Activated B cell treated with CpG ODN at 0.5 μM for 24 hours (primary cell): ENCODE results near the gene LCN10. TPM values are rescaled to one million over a fixed set of nuclear protein-coding genes. Genes with fewer than 3 reads are reported as not detected.
"Not testable (repeated sequence)": the region's sequence is repeated elsewhere in the genome, so short reads cannot be mapped to it uniquely, and the experiment has no call there.

ENCODE experiments used
- ATAC-seq: fragments of 200-7000 bp; cut with Tn5 transposase; one replicate; pipeline ENCODE4 v1.10.0; 2021; ENCODE audit warnings: low read depth, mild to moderate bottlenecking, moderate library complexity
- CTCF ChIA-PET: fragments of 350-600 bp; sonication (Branson Sonifier 250); formaldehyde crosslinking; loops from one replicate; lab custom pipeline; 2021; ENCODE audit warnings: antibody characterized with exemption; lab: Charles Lee
- POLR2A ChIA-PET: fragments of 350-600 bp; sonication (Branson Sonifier 250); formaldehyde crosslinking; loops from one replicate; lab custom pipeline; 2021; ENCODE audit warnings: antibody characterized with exemption; lab: Charles Lee
- DNase-seq: peaks from one replicate; pipeline ENCODE4 v3.0.0; 2022
- H3K27ac Mint-ChIP-seq: one replicate; pipeline ENCODE4 v1.8.0; 2020; ENCODE audit warnings: mixed read lengths
- H3K27me3 Mint-ChIP-seq: one replicate; pipeline ENCODE4 v1.8.0; 2021; ENCODE audit warnings: mixed read lengths
- H3K36me3 Mint-ChIP-seq: one replicate; pipeline ENCODE4 v1.8.0; 2021; ENCODE audit warnings: low read depth, mixed read lengths
- H3K4me1 Mint-ChIP-seq: one replicate; pipeline ENCODE4 v1.8.0; 2021; ENCODE audit warnings: mixed read lengths
- H3K4me3 Mint-ChIP-seq: one replicate; pipeline ENCODE4 v1.8.0; 2020; ENCODE audit warnings: mild to moderate bottlenecking, mixed read lengths
- H3K9me3 Mint-ChIP-seq: one replicate; pipeline ENCODE4 v1.8.0; 2020; ENCODE audit warnings: mixed read lengths
- CTCF ChIP-seq: fragments of 200-600 bp; IDR thresholded peaks from one replicate; pipeline ENCODE4 v1.8.0; 2022; ENCODE audit warnings: antibody characterized with exemption, mild to moderate bottlenecking
- intact Hi-C: fragments of 100-400 bp; cut with micrococcal nuclease; formaldehyde crosslinking; loops from one replicate; pipeline ENCODE4 v1.15.1; 2024
- total RNA-seq: library from RNA; stranded (reverse); gene quantifications from 2 replicates; pipeline ENCODE4 v1.2.3, GENCODE V29; 2022

Gene LCN10
- total RNA-seq, 1 donor from 2014 or later = 15.9 TPM

DNA sequence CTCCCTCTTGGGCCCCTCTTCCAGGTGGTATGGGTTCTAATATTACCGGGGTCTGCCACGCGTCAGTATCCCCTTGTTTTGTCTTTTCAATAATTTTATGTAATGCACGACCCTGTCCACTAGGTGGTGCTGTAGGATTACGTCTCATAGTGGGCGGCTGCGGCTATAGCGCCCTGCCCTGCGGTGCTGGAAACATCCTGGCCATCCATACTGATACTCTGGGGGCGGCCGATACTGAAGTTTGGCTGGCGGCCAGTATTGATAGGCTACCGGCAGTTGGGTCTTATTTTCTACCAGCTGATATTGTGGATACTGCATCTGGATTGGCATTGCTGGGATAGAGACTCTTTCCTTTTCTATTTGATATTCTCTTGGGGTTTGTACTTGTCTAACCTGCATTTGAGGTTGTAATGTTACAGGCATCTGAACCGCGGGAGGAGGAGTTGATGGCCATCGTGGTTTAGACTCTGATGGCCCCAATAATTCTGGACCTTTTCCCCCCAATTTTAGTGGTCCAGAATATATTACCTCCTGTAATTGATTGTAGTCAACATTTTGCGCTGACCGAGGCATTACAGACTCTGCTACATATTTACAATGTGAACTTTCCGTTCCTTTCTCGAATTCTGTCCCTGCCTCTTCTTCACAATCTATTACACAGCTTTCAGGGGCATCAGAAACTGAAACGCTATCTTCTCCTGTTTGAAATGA is 45.1 kb upstream of the LCN10 start:
- DNase-seq = peak; percentile 49
- Mint-ChIP-seq H3K4me3 (no peak overlapping the region), H3K4me1 (peaks cover 32% of the 10 kb centered on the region), H3K9me3 (no peaks in the 10 kb centered on the region), H3K36me3 (no peaks in the 10 kb centered on the region), H3K27me3 (no peaks in the 10 kb centered on the region), H3K27ac (no peak overlapping the region)
- ChIA-PET CTCF (interaction anchor here (0.9 to 6.8 kb wide), 8 partner anchors 10 to 280 kb away, joined by 3 to 58 read pairs (median 5); no protein-coding TSS in a partner anchor), POLR2A (no interaction called here)
- intact Hi-C loops = loop anchor here (1.0 kb wide), 2 partner anchors 247 to 276 kb away; no protein-coding TSS in a partner anchor
- TF ChIP-seq CTCF = peak; percentile 75
- ATAC-seq = no peak

DNA sequence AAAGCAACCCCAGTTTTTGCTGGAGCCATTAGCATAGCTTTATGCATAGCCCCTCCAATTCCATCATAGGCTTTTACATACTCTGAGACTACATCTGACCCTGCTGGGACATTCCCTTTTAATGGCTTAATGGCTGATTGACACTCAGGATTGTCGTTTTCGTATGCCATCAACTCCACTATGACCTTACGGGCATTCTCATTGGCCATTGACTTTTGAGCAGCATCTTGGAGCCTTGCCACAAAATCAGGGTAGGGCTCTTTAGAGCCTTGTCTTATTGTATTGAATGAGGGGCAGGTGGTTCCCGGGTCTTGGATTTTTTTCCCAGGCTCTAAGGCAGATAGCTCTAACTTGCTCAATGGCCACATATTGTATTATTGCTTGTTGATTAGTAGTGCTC is 44.2 kb upstream of the LCN10 start:
- H3K27me3 Mint-ChIP-seq, POLR2A ChIA-PET, H3K9me3 Mint-ChIP-seq, H3K4me3 Mint-ChIP-seq, H3K27ac Mint-ChIP-seq, DNase-seq, ATAC-seq, H3K36me3 Mint-ChIP-seq: not testable (repeated sequence)
- CTCF ChIA-PET = interaction anchor here (0.9 to 6.8 kb wide), 8 partner anchors 9 to 280 kb away, joined by 3 to 58 read pairs (median 5); partner anchors contain the start of gene NPDC1
- intact Hi-C loops = loop anchor here (1.0 kb wide), 2 partner anchors 248 to 277 kb away; no protein-coding TSS in a partner anchor
- peaks cover 27% of the 10 kb centered on the region for H3K4me1 Mint-ChIP-seq

- Mint-ChIP-seq H3K27me3 (no peaks in the 10 kb centered on the region), H3K36me3 (no peaks in the 10 kb centered on the region), H3K4me1 (peaks cover 25% of the 10 kb centered on the region), H3K9me3 (no peaks in the 10 kb centered on the region), H3K27ac (no peak overlapping the region), H3K4me3 (no peak overlapping the region)
- CTCF ChIA-PET = interaction anchor here (1.3 to 6.8 kb wide), 6 partner anchors 9 to 281 kb away, joined by 3 to 58 read pairs (median 7); partner anchors contain the start of gene NPDC1
- DNase-seq (no peak), ATAC-seq (no peak)
- no peak for TF ChIP-seq CTCF
- intact Hi-C loops = no loop called here
- POLR2A ChIA-PET = no interaction called here
Measured at GRCh38 chr9:136786451-136786850, 43.7 kb upstream of the LCN10 start.

DNA sequence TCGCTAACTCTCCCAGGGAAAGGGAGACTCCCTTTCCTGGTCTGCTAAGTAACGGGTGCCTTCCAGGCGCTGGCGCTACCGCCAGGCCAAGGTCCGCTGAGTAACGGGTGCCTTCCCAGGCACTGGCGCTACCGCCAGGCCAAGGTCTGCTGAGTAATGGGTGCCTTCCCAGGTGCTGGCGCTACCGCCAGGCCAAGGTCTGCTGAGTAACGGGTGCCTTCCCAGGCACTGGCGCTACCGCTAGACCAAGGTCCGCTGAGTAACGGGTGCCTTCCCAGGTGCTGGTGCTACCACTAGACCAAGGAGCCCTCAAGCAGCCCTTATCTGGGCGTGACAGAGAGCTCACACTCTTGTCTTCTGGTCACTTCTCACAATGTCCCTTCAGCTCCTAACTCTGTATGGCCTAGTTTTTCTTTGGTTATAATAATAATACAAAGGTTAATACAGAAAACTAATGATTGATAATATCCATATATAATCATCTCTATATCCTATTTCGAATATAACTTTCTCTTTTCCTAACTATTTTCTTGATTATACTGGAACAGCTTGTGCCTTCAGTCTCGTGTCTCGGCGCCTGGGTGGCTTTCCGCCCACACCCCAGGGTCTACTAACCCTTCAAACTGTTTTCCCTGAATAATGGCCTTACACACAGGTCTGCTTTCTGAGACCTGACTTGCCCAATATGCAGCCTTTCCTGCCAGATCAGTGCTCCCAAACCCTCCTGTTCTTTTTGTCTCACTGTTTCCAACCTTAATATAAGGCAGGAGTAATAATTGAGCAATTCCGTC is 43.0 kb upstream of the LCN10 start:
- H3K9me3 Mint-ChIP-seq, H3K4me3 Mint-ChIP-seq, DNase-seq, H3K36me3 Mint-ChIP-seq, ATAC-seq, H3K27me3 Mint-ChIP-seq, H3K27ac Mint-ChIP-seq, intact Hi-C loops: not testable (repeated sequence)
- H3K4me1 Mint-ChIP-seq = peaks cover 20% of the 10 kb centered on the region
- ChIA-PET CTCF (interaction anchor here (0.7 to 6.8 kb wide), 6 partner anchors 8 to 282 kb away, joined by 3 to 58 read pairs (median 5); partner anchors contain the start of genes FUT7 and NPDC1), POLR2A (interaction anchor here (1.5 kb wide), 1 partner anchor 58 kb away, joined by 4 read pairs; no protein-coding TSS in a partner anchor)

GRCh38 chr9:136784997-136785361 is 42.2 kb upstream of the LCN10 start:
- no peaks in the 10 kb centered on the region for H3K9me3 Mint-ChIP-seq
- DNase-seq (no peak), ATAC-seq (no peak)
- no peaks in the 10 kb centered on the region for H3K36me3 Mint-ChIP-seq
- no peak for TF ChIP-seq CTCF
- no peak overlapping the region for H3K4me3 Mint-ChIP-seq
- POLR2A ChIA-PET = interaction anchor here (1.5 kb wide), 1 partner anchor 57 kb away, joined by 4 read pairs; no protein-coding TSS in a partner anchor
- no peaks in the 10 kb centered on the region for H3K27me3 Mint-ChIP-seq
- intact Hi-C loops = loop anchor here (1.0 kb wide), 1 partner anchor 19 kb away; no protein-coding TSS in a partner anchor
- H3K27ac Mint-ChIP-seq = peak overlapping the region; percentile 14
- CTCF ChIA-PET = interaction anchor here (1.4 to 6.8 kb wide), 2 partner anchors 247 to 250 kb away, joined by 4 to 58 read pairs; partner anchors contain the start of gene FUT7
- peaks cover 15% of the 10 kb centered on the region for H3K4me1 Mint-ChIP-seq
